Tibial nerve (tissue), 4 donors: Measurements from ENCODE around the gene MYL9.

Experiments
- EP300 ChIP-seq, 2 donors: sonication (generic); formaldehyde crosslinking; IDR thresholded peaks; one replicate each; pipeline ENCODE4 v1.6.1; 2017; ENCODE audit warnings: antibody characterized with exemption in 2 of 2, mild to moderate bottlenecking in 1 of 2
- POLR2A ChIP-seq, 2 donors: fragments of 450-650 bp; IDR thresholded peaks; one replicate each; pipeline ENCODE4 v1.6.1; 2017; ENCODE audit warnings: antibody characterized with exemption in 2 of 2, mild to moderate bottlenecking in 2 of 2, moderate library complexity in 2 of 2
- TF ChIP-seq, protein P1 (sequence below), 5 experiments: fragments of 200-600 bp in 3 of 5; fragments of 450-650 bp in 2 of 5; sonication (generic) in 3 of 5; IDR thresholded peaks; one replicate each; pipeline ENCODE4 v1.5.1; 2016 to 2019; ENCODE audit warnings: antibody characterized with exemption in 5 of 5, mild to moderate bottlenecking in 3 of 5, moderate library complexity in 2 of 5

DNA sequence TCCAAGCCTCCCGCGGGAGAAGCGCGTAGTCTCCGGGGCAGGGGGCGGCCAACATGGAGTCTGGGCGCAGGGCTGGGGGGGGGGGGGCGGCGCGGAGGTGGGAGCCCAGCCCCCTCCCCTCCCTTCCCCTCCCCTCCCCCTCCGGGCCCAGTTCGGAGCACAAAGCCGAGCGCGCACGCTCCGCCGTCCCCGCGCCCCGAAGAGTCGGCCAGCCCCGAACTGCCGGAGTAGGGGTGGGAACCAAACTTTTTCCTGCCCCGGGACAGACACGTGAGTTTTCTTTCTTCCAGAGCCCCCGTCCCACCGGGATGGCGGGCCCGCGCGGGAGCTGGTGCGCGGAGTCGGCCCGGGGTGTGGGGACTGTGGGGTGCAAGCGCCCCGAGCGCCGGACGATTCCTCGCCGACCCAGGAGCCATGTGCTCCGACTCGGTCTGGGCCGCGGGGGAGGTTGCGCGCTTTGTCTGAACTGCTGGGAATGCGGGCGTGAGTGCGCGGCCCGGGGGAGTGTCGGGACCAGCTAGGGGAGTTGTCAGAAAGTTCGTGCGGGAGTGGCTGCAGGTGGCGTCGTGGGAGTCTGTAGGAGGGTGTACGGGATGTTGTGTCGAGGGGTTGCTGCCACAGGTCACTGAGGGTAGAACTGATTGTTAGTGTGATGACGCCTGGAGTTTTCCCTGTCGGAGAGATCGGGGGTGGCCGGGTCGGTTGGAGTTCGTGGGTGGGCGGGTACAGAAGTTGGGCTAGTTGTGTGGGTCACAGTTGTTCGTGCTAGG, 33.2 kb downstream of the MYL9 start:
- TF ChIP-seq, protein P1, sequence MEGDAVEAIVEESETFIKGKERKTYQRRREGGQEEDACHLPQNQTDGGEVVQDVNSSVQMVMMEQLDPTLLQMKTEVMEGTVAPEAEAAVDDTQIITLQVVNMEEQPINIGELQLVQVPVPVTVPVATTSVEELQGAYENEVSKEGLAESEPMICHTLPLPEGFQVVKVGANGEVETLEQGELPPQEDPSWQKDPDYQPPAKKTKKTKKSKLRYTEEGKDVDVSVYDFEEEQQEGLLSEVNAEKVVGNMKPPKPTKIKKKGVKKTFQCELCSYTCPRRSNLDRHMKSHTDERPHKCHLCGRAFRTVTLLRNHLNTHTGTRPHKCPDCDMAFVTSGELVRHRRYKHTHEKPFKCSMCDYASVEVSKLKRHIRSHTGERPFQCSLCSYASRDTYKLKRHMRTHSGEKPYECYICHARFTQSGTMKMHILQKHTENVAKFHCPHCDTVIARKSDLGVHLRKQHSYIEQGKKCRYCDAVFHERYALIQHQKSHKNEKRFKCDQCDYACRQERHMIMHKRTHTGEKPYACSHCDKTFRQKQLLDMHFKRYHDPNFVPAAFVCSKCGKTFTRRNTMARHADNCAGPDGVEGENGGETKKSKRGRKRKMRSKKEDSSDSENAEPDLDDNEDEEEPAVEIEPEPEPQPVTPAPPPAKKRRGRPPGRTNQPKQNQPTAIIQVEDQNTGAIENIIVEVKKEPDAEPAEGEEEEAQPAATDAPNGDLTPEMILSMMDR (IDR thresholded peaks at IDR 0.05) = peak in 1 of 5 experiments; percentile 21
- TF ChIP-seq EP300 (IDR thresholded peaks at IDR 0.05) = peak in 1 of 2 donors; percentile 37
- TF ChIP-seq POLR2A (IDR thresholded peaks at IDR 0.05) = no peak
